ENCODE results near the gene PRDM11.
A peak's percentile ranks its signal among the peaks of the same experiment; 100 is the strongest.

The PRDM11 gene

GRCh38 chr11:45178223-45178622 is 31.8 kb downstream of the PRDM11 start:
- no peak for DNase-seq

GRCh38 chr11:45178890-45179671 is 32.6 kb downstream of the PRDM11 start:
- DNase-seq: no peak

GRCh38 chr11:45179686-45180178 is 33.3 kb downstream of the PRDM11 start:
- no peak for DNase-seq

- DNase-seq: peak in 1 of 2 donors; percentile 17
These were observed 33.9 kb downstream of the PRDM11 start for GRCh38 chr11:45180179-45180847.

GRCh38 chr11:45180848-45181192 is 34.4 kb downstream of the PRDM11 start:
- peak in 1 of 2 donors; percentile 18 for DNase-seq

GRCh38 chr11:45181193-45181888 is 34.9 kb downstream of the PRDM11 start:
- DNase-seq: no peak

GRCh38 chr11:45181889-45182550 is 35.6 kb downstream of the PRDM11 start:
- DNase-seq: no peak

GRCh38 chr11:45182902-45183301 is 36.5 kb downstream of the PRDM11 start:
- DNase-seq: peak; percentile 17 to 31

GRCh38 chr11:45184640-45185039 is 38.2 kb downstream of the PRDM11 start:
- DNase-seq: no peak

GRCh38 chr11:45185228-45185729 is 38.8 kb downstream of the PRDM11 start:
- DNase-seq: no peak

- DNase-seq: no peak
These were observed 40.9 kb downstream of the PRDM11 start for GRCh38 chr11:45187375-45187774.

- DNase-seq: no peak
These were observed 41.7 kb downstream of the PRDM11 start for GRCh38 chr11:45188127-45188526.

- DNase-seq: no peak
These were observed 42.8 kb downstream of the PRDM11 start for GRCh38 chr11:45189230-45189629.

- no peak for DNase-seq
These were observed 47.3 kb downstream of the PRDM11 start for GRCh38 chr11:45193695-45194094.

GRCh38 chr11:45204761-45205160 is 58.3 kb downstream of the PRDM11 start:
- DNase-seq: no peak

- no peak for DNase-seq
These were observed 59.5 kb downstream of the PRDM11 start for GRCh38 chr11:45205978-45206377.

GRCh38 chr11:45208135-45208534 is 61.7 kb downstream of the PRDM11 start:
- DNase-seq: no peak

- no peak for DNase-seq
These were observed 62.8 kb downstream of the PRDM11 start for GRCh38 chr11:45209000-45209879.

- peak in 1 of 2 donors; percentile 23 for DNase-seq
These were observed 63.7 kb downstream of the PRDM11 start for GRCh38 chr11:45209891-45210699.

- no peak for DNase-seq
These were observed 64.4 kb downstream of the PRDM11 start for GRCh38 chr11:45210846-45211245.

- no peak for DNase-seq
These were observed 65.3 kb downstream of the PRDM11 start for GRCh38 chr11:45211732-45212131.
